ENCODE data around the gene DIRAS3. TPM values are rescaled to one million over a fixed set of nuclear protein-coding genes. Genes with fewer than 3 reads are reported as not detected.

DIRAS3 gene, protein sequence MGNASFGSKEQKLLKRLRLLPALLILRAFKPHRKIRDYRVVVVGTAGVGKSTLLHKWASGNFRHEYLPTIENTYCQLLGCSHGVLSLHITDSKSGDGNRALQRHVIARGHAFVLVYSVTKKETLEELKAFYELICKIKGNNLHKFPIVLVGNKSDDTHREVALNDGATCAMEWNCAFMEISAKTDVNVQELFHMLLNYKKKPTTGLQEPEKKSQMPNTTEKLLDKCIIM
- 0.60 TPM in 1 of 2 replicates, not detected in the other for polyA plus RNA-seq

DNA sequence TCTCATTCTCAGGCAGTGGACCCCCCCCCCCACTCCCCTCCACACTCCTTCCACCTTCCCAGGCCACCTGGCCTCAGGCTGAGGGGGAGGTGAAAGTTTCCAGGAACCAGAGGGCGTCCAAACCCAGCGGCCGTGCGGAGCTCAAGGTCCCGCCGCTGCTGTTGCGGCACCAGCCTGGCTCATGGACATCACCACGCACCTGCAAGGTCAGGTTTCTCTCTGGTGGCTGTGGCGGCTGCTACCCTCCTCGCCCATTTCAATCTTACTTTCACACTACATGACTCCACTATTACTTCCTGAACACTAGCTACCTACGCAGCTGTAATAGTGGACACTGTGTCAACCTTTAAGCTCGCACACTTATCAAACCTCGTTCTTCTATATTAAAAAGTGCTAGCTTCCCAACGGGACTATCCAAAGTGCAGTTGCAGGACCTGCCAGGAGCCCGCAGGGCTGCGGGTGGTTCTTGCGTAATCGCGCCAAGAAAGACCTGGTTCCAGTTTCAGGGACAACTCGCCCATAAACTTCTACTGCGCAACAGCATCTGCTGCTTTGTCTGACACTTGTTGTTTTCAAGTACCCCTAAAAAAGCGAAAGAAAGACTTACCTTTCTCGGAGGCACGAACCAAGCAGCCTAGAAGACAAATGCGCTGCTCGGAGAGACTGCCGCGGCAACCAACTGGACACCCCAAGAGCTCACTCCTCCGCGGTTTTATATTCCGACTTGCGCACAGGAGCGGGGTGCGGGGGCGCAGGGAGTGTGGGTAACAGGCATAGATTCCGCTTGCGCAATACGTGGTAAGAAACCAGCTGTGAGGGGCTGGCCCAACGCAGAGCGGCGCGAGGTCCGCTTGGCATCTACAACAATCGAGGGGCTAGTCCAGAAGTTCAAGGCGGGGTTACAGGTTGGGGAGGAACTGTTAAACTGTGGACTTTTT is at the start of gene DIRAS3:
DIRAS3 (minus strand) TSS at position 687 of the 938 bp plus-strand sequence. CDS start 3,330 bp downstream, outside the sequence.

Other genes starting within 250 kb of the DIRAS3 start
- gene GNG12, start 217.2 kb downstream of the DIRAS3 start, polyA plus RNA-seq: 1.9 and 6.1 TPM in 2 replicates
- gene WLS, start 181.9 kb upstream of the DIRAS3 start, polyA plus RNA-seq: 28.3 and 32.5 TPM in 2 replicates